Measurements from ENCODE around the gene SPIRE1.
"Not testable (repeated sequence)": the region's sequence is repeated elsewhere in the genome, so short reads cannot be mapped to it uniquely, and the experiment has no call there.

Gene SPIRE1

GRCh38 chr18:12429556-12429955 is 228.4 kb downstream of the SPIRE1 start:
- Mint-ChIP-seq H3K4me3 (no peak overlapping the region), H3K27me3 (no peaks in the 10 kb centered on the region), H3K4me1 (ENCODE audit: low read depth) (no peaks in the 10 kb centered on the region), H3K36me3 (no peaks in the 10 kb centered on the region), H3K9me3 (ENCODE audit: low read depth) (no peaks in the 10 kb centered on the region), H3K27ac (no peak overlapping the region)

DNA sequence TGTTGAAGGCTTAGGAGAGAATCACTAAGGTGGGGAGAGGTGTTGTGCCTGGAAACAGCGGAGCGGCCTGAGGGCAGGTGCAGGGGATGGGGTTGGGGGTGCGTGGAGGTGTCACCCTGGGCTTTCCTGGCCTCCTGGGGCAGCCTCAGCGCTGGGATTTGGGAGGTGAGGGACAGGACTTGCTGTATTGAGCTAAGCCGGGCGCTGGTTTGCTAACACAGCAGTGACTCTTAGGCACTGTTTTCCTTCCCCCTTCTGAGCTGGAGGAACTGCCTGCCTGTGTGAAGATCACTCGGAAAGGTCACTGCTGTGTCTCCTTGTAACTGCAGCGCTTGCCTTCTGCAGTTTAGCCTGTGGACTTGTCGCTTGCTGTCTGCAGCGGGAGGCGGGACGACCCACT is 229.0 kb downstream of the SPIRE1 start:
- H3K4me3 Mint-ChIP-seq, result no peak overlapping the region
- no peak overlapping the region for H3K27ac Mint-ChIP-seq
- H3K9me3 Mint-ChIP-seq (ENCODE audit: low read depth), result no peaks in the 10 kb centered on the region
- H3K4me1 Mint-ChIP-seq (ENCODE audit: low read depth), result no peaks in the 10 kb centered on the region
- H3K27me3 Mint-ChIP-seq, result no peaks in the 10 kb centered on the region
- no peaks in the 10 kb centered on the region for H3K36me3 Mint-ChIP-seq

GRCh38 chr18:12426924-12427323 is 231.0 kb downstream of the SPIRE1 start:
- Mint-ChIP-seq H3K9me3 (ENCODE audit: low read depth) (no peaks in the 10 kb centered on the region), H3K4me1 (ENCODE audit: low read depth) (no peaks in the 10 kb centered on the region), H3K36me3 (no peaks in the 10 kb centered on the region), H3K27me3 (no peaks in the 10 kb centered on the region), H3K4me3 (no peak overlapping the region), H3K27ac (no peak overlapping the region)

DNA sequence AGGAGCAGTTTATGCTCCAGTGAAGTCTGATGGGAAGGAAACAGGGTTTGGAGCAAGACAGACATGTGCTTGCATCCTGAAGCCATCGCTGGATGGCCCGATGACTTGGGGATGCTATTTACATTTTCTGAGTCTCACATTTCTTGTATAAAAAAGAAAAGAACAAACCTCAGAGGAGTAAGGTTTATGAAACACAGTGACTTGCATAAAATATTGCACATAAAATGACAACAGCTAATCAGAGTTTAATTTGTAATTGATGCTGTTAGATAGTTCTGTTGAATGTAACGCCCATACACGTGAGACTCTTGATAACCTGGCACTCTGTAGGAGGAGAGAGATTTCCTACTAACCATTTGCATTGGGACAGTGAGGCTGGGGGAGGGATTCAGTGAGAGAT is 233.7 kb downstream of the SPIRE1 start:
- Mint-ChIP-seq H3K27ac (no peak overlapping the region), H3K36me3 (no peaks in the 10 kb centered on the region), H3K4me1 (ENCODE audit: low read depth) (peaks cover 6% of the 10 kb centered on the region), H3K27me3 (no peaks in the 10 kb centered on the region), H3K4me3 (no peak overlapping the region), H3K9me3 (ENCODE audit: low read depth) (no peaks in the 10 kb centered on the region)

DNA sequence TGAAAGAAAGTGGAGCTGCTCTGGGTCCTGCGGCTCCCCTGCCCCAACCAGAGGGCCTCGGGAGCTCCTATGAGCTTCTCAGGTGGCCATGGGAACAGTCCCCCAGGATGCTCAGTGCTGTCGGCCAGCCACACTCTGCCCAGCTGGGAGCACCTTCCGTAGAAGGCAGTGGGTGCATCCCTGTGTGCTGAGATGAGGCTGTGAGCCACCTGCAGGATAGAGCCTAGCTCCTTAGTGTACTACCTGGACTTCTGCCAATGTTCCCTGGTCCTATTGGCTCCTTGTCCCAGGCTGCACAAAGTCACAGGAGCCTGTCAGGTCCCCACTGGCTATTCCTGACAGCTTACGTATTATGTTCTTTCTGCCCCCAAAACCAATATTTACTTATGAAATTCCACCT is 234.1 kb downstream of the SPIRE1 start:
- Mint-ChIP-seq H3K9me3 (ENCODE audit: low read depth) (no peaks in the 10 kb centered on the region), H3K27ac (no peak overlapping the region), H3K4me1 (ENCODE audit: low read depth) (peaks cover 6% of the 10 kb centered on the region), H3K27me3 (no peaks in the 10 kb centered on the region), H3K4me3 (no peak overlapping the region), H3K36me3 (no peaks in the 10 kb centered on the region)

GRCh38 chr18:12423393-12423792 is 234.5 kb downstream of the SPIRE1 start:
- Mint-ChIP-seq H3K4me3 (no peak overlapping the region), H3K9me3 (ENCODE audit: low read depth) (no peaks in the 10 kb centered on the region), H3K27ac (no peak overlapping the region), H3K27me3 (no peaks in the 10 kb centered on the region), H3K36me3 (no peaks in the 10 kb centered on the region), H3K4me1 (ENCODE audit: low read depth) (peaks cover 9% of the 10 kb centered on the region)

DNA sequence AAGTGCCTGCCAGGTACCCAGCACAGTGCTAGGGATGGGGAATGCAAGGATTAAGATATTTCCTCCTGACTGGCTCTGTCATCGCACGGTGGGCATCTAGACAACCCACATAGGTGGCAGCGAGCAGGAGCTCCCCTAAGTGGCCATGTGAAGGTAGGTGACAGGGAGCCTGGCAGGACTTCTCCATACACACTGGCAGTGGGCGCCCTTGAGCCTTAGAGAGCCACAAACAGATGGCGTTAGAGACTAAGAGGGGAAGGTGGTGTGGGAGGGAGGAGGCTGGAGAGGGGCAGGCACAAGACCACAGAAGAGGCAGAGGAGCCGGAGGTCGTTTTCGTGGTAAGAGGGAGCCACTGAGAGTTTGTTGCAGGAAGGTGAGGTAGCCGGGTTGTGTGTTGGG is 235.0 kb downstream of the SPIRE1 start:
- H3K27me3 Mint-ChIP-seq, result no peaks in the 10 kb centered on the region
- H3K36me3 Mint-ChIP-seq, result no peaks in the 10 kb centered on the region

GRCh38 chr18:12421732-12422131 is 236.2 kb downstream of the SPIRE1 start:
- H3K36me3 Mint-ChIP-seq, result no peaks in the 10 kb centered on the region
- peak overlapping the region; percentile 80 for H3K4me3 Mint-ChIP-seq
- H3K4me1 Mint-ChIP-seq (ENCODE audit: low read depth), result peaks cover 9% of the 10 kb centered on the region
- H3K27ac Mint-ChIP-seq, result no peak overlapping the region
- H3K9me3 Mint-ChIP-seq (ENCODE audit: low read depth), result no peaks in the 10 kb centered on the region
- no peaks in the 10 kb centered on the region for H3K27me3 Mint-ChIP-seq

More for the DNA sequence above, 235.0 kb downstream of the SPIRE1 start:
- Mint-ChIP-seq H3K27ac (no peak overlapping the region), H3K9me3 (ENCODE audit: low read depth) (no peaks in the 10 kb centered on the region), H3K4me3 (no peak overlapping the region), H3K4me1 (ENCODE audit: low read depth) (peaks cover 9% of the 10 kb centered on the region)

DNA sequence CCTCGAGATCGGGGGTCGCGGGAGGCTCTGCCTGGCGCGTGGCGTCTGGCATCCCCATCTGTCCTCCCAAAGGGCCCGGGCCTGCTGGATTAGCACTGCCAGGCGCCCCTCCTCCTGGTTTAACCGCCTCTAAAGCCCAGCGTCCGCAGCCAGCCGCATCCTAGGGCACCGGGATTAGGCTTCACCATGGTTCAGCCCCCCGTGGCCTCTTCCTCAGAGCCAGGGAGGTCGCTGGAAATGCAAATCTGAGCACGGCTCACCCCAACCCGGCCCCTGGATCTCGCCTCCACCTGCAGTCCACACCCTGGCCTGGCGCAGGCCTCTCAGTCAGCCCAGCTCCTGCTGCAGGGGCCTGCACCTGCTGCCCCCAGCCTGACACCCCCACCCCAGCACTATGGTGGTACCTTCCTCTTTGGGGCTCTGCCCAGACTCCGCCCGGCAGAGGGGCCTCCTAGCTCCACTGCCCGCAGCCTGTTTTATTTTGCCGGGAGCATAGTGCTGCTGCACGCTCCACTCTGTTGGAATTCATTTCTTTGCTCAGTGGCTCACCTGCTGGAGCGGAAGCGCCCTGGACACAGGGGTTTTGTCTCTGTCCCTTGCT is 237.0 kb downstream of the SPIRE1 start:
- H3K9me3 Mint-ChIP-seq (ENCODE audit: low read depth), result no peaks in the 10 kb centered on the region
- H3K27ac Mint-ChIP-seq, result peak overlapping the region; percentile 75
- no peaks in the 10 kb centered on the region for H3K27me3 Mint-ChIP-seq
- no peaks in the 10 kb centered on the region for H3K36me3 Mint-ChIP-seq
- H3K4me1 Mint-ChIP-seq (ENCODE audit: low read depth), result peaks cover 9% of the 10 kb centered on the region
- H3K4me3 Mint-ChIP-seq, result peak overlapping the region; percentile 80

DNA sequence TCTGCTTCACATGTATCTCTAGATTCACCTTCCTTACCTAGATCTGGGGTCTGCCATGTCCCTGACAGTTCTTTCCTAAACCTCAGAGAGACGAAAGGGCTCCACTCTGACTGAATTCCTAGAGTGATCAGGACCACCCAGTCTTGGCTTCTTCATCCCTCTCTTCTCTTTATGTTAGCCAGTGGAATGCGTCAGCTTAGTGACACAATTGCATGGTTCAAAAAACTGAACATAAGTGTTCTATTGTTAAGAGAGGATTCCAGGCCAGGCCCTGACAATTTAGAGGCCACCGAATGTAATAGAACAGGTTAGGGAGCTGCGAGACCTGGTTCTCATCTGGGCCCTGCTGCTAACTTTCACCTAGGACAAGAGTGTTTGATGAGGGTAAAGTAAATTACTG is 240.2 kb downstream of the SPIRE1 start:
- no peaks in the 10 kb centered on the region for H3K9me3 Mint-ChIP-seq (ENCODE audit: low read depth)
- no peak overlapping the region for H3K4me3 Mint-ChIP-seq
- no peaks in the 10 kb centered on the region for H3K36me3 Mint-ChIP-seq
- peaks cover 9% of the 10 kb centered on the region for H3K4me1 Mint-ChIP-seq (ENCODE audit: low read depth)
- H3K27ac Mint-ChIP-seq, result no peak overlapping the region
- no peaks in the 10 kb centered on the region for H3K27me3 Mint-ChIP-seq

DNA sequence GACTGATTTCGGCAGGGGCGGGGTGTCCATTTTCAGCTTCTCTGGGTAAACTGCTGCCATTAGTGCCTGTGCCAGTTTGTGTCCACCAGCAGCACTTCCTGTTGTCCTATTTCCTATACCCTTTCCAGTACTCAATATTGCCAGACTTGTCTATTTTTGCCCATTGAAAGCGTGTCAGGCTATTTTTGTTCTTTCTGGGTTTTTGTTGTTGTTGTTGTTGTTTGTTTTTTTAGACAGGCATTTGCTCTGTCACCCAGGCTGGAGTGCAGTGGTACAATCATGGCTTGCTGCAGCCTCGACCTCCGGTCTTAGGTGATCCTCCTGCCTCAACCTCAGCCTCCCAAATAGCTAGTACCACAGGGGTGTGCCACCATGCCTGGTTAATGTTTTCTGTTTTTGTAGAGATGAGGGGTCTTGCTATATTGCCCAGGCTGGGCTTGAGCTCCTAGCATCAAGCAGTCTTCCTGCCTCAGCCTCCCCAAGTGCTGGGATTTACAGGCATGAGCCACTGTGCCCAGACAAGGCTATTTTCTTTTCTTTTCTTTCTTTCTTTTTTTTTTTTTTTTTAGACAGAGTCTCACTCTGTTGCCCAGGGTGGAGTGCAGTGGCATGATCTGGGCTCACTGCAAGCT is 241.7 kb downstream of the SPIRE1 start:
- H3K4me1 Mint-ChIP-seq (ENCODE audit: low read depth), result peaks cover 8% of the 10 kb centered on the region
- no peaks in the 10 kb centered on the region for H3K36me3 Mint-ChIP-seq
- H3K9me3 Mint-ChIP-seq (ENCODE audit: low read depth), result no peaks in the 10 kb centered on the region
- H3K27me3 Mint-ChIP-seq, result no peaks in the 10 kb centered on the region
- H3K4me3 Mint-ChIP-seq, result no peak overlapping the region
- no peak overlapping the region for H3K27ac Mint-ChIP-seq

DNA sequence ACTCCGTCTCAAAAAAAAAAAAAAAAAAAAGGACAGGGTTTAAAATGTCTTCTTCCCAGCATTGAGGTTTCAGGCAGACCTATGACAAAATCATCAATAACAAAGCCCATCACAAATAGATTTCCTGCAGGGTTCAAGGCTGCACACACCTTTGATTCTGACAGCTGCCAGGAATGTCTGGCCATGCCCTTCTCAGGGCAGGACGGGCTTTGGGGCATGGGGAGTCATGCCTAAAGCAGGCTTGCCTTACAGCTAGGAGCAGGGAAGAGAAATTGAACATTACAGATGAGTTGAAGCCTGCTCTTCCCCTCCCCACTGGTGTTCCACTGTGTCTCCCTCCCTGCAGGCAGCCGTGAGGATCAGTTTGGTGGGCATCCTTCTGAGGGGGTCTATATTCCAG is 246.5 kb downstream of the SPIRE1 start:
- no peaks in the 10 kb centered on the region for H3K9me3 Mint-ChIP-seq (ENCODE audit: low read depth)
- no peak overlapping the region for H3K27ac Mint-ChIP-seq
- no peak overlapping the region for H3K4me3 Mint-ChIP-seq
- peaks cover 15% of the 10 kb centered on the region for H3K4me1 Mint-ChIP-seq (ENCODE audit: low read depth)
- no peaks in the 10 kb centered on the region for H3K27me3 Mint-ChIP-seq
- H3K36me3 Mint-ChIP-seq, result no peaks in the 10 kb centered on the region

DNA sequence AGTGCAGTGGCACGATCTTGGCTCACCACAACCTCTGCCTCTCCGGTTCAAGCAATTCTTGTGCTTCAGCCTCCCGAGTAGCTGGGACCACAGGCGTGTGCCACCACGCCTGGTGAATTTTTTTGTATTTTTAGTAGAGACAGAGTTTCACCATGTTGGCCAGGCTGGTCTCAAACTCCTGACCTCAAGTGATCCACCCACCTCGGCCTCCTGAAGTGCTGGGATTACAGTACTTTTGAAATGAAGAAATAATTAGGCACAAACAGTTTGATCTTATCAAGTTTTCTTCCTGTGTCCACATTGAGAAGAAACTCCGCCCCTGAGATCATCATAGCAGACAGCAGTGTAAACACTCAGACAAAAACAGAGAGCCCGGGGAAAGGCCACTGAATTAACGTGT is 247.2 kb downstream of the SPIRE1 start:
- not testable (repeated sequence) for H3K27me3 Mint-ChIP-seq; H3K9me3 Mint-ChIP-seq (ENCODE audit: low read depth)

DNA sequence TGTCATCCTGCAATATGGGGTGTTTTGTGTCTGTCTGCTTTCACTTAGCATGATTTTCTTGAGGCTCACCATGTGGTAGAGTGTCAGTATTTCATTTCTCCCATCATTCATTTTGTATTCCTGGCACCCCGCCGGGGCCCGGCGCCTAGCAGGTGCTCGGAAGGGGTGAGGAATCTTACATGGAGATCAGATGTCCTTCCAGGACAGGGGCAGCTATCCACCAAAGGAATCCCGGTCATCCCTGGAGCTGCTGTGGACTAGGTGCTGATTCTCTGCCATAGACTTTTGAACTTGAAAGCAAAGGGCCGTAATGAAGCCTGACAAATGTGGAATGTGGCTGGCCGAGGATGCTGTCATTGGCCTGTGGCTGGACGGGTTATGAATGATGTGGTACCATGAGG is 247.8 kb downstream of the SPIRE1 start:
- Mint-ChIP-seq H3K4me1 (ENCODE audit: low read depth) (peaks cover 22% of the 10 kb centered on the region), H3K27ac (no peak overlapping the region), H3K27me3 (peaks cover 4% of the 10 kb centered on the region), H3K9me3 (ENCODE audit: low read depth) (no peaks in the 10 kb centered on the region), H3K4me3 (no peak overlapping the region), H3K36me3 (no peaks in the 10 kb centered on the region)

More for the DNA sequence above, 247.2 kb downstream of the SPIRE1 start:
- H3K4me3 Mint-ChIP-seq, H3K27ac Mint-ChIP-seq, H3K36me3 Mint-ChIP-seq: not testable (repeated sequence)
- H3K4me1 Mint-ChIP-seq (ENCODE audit: low read depth), result peaks cover 22% of the 10 kb centered on the region

GRCh38 chr18:12409469-12409868 is 248.4 kb downstream of the SPIRE1 start:
- no peak overlapping the region for H3K27ac Mint-ChIP-seq
- H3K36me3 Mint-ChIP-seq, result no peaks in the 10 kb centered on the region
- peaks cover 6% of the 10 kb centered on the region for H3K27me3 Mint-ChIP-seq
- H3K4me3 Mint-ChIP-seq, result peak overlapping the region; percentile 18
- H3K9me3 Mint-ChIP-seq (ENCODE audit: low read depth), result no peaks in the 10 kb centered on the region
- peaks cover 22% of the 10 kb centered on the region for H3K4me1 Mint-ChIP-seq (ENCODE audit: low read depth)

DNA sequence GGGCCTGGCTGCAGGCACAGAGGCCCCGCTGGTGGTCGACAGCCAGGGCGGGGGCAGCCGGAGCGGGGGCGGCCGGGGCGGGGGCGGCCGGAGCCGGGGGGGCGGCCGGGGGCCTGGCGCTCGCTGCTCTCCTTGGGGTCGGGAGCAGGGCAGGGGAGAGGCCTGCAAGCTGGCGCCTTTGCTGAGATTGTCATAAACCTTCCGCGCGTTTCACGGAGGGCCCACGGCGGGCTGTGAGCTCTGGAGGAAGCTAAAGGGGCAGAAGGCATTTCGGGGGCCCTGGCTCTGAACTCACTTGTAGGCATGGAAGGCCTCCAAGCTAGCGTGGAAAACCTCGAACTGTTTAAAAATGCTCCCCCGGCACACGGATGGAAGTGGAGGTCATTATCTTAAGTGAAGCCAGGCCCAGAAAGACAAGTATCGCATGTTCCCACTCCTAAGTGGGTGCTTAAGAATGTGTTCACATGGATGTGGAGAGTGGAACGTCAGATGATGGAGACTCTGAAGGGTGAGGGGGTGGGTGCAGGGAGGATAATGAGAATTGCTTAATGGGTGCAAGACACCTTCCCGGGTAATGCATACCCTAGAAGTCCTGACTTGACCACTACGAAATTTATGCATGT is 249.5 kb downstream of the SPIRE1 start:
- Mint-ChIP-seq H3K9me3 (ENCODE audit: low read depth) (no peaks in the 10 kb centered on the region), H3K27ac (peak overlapping the region; percentile 25), H3K4me3 (peak overlapping the region; percentile 84), H3K27me3 (peaks cover 13% of the 10 kb centered on the region), H3K4me1 (ENCODE audit: low read depth) (peaks cover 22% of the 10 kb centered on the region), H3K36me3 (no peaks in the 10 kb centered on the region)

All from activated naive CD8-positive, alpha-beta T cell (primary cell).